Esophagus muscularis mucosa (tissue), 4 donors: ENCODE data around the gene BTG4. TPM values are rescaled to one million over a fixed set of nuclear protein-coding genes. Genes with fewer than 3 reads are reported as not detected.

ENCODE experiments used
- DNase-seq: peaks from one replicate; pipeline ENCODE4 v3.0.0-alpha.2; 2017; ENCODE audit errors: extremely low spot score
- H3K27ac ChIP-seq, 4 donors: fragments of 200-600 bp; sonication (generic); replicated peaks in 1 of 4; 1 replicate in 3 of 4; 2 replicates in 1 of 4; pipeline ENCODE4 v1.5.1; 2016 to 2019; ENCODE audit warnings: mild to moderate bottlenecking in 1 of 4
- H3K27me3 ChIP-seq, 4 donors: fragments of 200-600 bp; sonication (generic); one replicate each; pipeline versions ENCODE4 v1.5.1 to v1.6.0; 2016 to 2019
- H3K36me3 ChIP-seq, 4 donors: fragments of 200-600 bp; sonication (generic); one replicate each; pipeline ENCODE4 v1.5.1; 2016 to 2019
- H3K4me1 ChIP-seq, 4 donors: fragments of 200-600 bp; sonication (generic); one replicate each; pipeline ENCODE4 v1.5.1; 2016 to 2019
- H3K4me3 ChIP-seq, 4 donors: fragments of 200-600 bp; sonication (generic); 1 replicate in 2 of 4; 2 replicates in 2 of 4; pipeline ENCODE4 v1.5.1; 2016 to 2019; ENCODE audit warnings: mild to moderate bottlenecking in 4 of 4, moderate library complexity in 1 of 4
- H3K9me3 ChIP-seq, 4 donors: fragments of 200-600 bp; sonication (generic); 1 replicate in 3 of 4; 2 replicates in 1 of 4; pipeline ENCODE4 v1.5.1; 2016 to 2019
- EP300 ChIP-seq: sonication (generic); formaldehyde crosslinking; IDR thresholded peaks from one replicate; pipeline ENCODE4 v1.6.1; 2017; ENCODE audit warnings: antibody characterized with exemption
- POLR2A ChIP-seq: fragments of 450-650 bp; IDR thresholded peaks from one replicate; pipeline ENCODE4 v1.6.1; 2017; ENCODE audit warnings: antibody characterized with exemption, moderate library complexity, mild to moderate bottlenecking, low read depth
- POLR2AphosphoS5 ChIP-seq, 2 donors: sonication (generic); formaldehyde crosslinking; IDR thresholded peaks; one replicate each; pipeline ENCODE4 v1.6.1; 2017; ENCODE audit warnings: antibody characterized with exemption in 2 of 2
- WGBS: methylation state at CpG from one replicate; pipeline ENCODE4 v1.1.5; 2018; 5-methylcytosine and 5-hydroxymethylcytosine counted together
- intact Hi-C: fragments of 100-400 bp; cut with DNase I; formaldehyde crosslinking; loops from one replicate; pipeline ENCODE4 v1.15.1; 2023
- total RNA-seq, 4 donors: library from RNA; depleted of rRNA; stranded (reverse); fragments of >200 nt; gene quantifications; one replicate each; pipeline versions ENCODE4 v1.1.0 to v1.2.1, GENCODE V29; 2016
- TF ChIP-seq, protein P1 (sequence below), 3 experiments: fragments of 200-600 bp in 2 of 3; fragments of 450-650 bp in 1 of 3; sonication (generic) in 2 of 3; IDR thresholded peaks; one replicate each; pipeline ENCODE4 v1.5.1; 2017 to 2019; ENCODE audit warnings: antibody characterized with exemption in 3 of 3, mild to moderate bottlenecking in 2 of 3, moderate library complexity in 1 of 3

Gene BTG4
- total RNA-seq, 4 donors from 2014 or later: not detected

DNA sequence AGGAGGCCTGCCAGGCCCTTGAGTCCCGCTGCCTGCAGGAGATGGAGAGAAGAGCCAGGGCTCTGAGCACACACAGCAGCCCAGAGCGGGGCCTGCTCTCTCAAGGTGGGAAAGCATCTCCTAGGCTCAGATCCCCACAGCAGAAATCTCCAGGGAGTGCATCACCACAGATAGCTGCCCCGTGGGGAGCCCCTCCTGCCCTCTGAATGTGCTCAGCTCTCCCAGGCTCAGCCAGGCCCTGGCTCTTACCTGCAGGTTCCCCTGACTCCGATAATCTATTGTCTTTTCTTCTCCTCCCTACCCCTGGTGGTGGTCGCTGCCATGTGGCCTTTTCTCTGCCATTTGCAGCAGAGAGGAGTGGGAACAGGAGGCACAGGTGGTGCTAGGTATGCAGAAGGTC lies 49.9 kb downstream of the BTG4 start:
- no peak for TF ChIP-seq POLR2A
- no peak for TF ChIP-seq EP300
- TF ChIP-seq POLR2AphosphoS5 (IDR thresholded peaks at IDR 0.05): no peak
- TF ChIP-seq, protein P1, sequence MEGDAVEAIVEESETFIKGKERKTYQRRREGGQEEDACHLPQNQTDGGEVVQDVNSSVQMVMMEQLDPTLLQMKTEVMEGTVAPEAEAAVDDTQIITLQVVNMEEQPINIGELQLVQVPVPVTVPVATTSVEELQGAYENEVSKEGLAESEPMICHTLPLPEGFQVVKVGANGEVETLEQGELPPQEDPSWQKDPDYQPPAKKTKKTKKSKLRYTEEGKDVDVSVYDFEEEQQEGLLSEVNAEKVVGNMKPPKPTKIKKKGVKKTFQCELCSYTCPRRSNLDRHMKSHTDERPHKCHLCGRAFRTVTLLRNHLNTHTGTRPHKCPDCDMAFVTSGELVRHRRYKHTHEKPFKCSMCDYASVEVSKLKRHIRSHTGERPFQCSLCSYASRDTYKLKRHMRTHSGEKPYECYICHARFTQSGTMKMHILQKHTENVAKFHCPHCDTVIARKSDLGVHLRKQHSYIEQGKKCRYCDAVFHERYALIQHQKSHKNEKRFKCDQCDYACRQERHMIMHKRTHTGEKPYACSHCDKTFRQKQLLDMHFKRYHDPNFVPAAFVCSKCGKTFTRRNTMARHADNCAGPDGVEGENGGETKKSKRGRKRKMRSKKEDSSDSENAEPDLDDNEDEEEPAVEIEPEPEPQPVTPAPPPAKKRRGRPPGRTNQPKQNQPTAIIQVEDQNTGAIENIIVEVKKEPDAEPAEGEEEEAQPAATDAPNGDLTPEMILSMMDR (IDR thresholded peaks at IDR 0.05): no peak
- Histone ChIP-seq H3K4me3 (no peak overlapping the region), H3K27ac (no peak overlapping the region), H3K36me3 (no peaks in the 10 kb centered on the region), H3K9me3 (no peaks in the 10 kb centered on the region), H3K27me3 (peaks cover 0 to 30% (median 0%) of the 10 kb centered on the region in 4 donors), H3K4me1 (no peaks in the 10 kb centered on the region)
- intact Hi-C loops: no loop called here
- DNase-seq: no peak
- WGBS: 93% methylated on average over 3 of the region's 5 CpGs

DNA sequence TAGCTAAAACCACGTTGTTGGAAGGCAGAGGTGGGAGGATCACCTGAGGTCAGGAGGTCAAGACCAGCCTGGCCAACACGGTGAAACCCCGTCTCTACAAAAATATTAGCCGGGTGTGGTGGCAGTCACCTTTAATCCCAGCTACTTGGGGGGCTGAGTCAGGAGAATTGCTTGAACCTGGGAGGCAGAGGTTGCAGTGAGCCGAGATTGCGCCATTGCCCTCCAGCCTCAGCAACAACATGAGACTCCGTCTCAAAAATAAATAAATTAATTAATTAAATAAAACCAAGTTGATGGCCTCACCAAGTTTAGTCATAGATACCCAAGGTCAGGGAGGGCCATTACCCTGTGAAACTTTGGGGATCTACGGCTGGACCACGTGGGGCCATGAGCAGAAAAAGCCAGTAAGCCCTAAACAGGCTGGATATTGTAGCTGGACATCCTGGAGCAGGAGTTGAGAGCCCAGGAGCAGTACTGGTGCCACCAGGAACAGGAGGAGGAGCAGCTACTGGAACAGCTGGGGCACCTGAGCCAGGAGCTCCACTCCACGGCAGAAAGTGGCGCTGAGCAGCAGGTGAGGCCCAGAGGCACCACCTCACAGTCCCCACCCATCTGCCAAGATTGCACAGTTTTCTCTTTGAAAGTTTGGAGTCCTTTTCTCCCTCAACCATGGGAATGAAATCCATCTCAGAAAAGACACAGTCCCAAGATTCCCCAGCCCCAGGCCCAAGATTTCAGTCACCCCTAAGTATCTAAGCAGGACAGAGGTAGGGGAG lies 50.5 kb downstream of the BTG4 start:
- TF ChIP-seq POLR2AphosphoS5 (IDR thresholded peaks at IDR 0.05) (no peak), EP300 (no peak), POLR2A (no peak)
- TF ChIP-seq, protein P1 (IDR thresholded peaks at IDR 0.05): no peak
- Histone ChIP-seq H3K36me3 (no peaks in the 10 kb centered on the region), H3K27me3 (peaks cover 0 to 33% (median 0%) of the 10 kb centered on the region in 4 donors), H3K4me1 (no peaks in the 10 kb centered on the region), H3K4me3 (no peak overlapping the region), H3K9me3 (no peaks in the 10 kb centered on the region), H3K27ac (no peak overlapping the region)
- intact Hi-C loops: no loop called here
- WGBS: 88% methylated on average over 11 of the region's 11 CpGs
- DNase-seq: peak; percentile 81

DNA sequence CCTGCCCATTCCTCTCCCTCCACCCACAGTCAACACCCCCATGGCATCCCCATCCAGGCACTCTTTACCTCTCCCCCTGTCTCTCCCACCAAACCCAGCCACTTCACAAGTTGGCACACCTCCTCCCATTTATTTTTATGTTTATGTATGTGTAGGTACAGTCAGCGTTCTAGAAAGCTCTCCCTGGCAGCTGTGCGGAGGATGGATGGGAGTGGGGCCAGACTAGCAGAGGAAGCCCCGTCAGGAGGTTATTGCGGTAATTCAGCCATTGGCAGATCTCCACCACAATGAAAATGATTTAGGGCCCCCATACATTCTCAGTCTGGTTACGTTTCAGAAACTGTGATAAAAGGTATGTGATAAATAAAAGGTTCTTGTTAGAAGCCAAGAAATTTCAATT lies 51.3 kb downstream of the BTG4 start:
- intact Hi-C loops: no loop called here
- Histone ChIP-seq H3K9me3 (no peaks in the 10 kb centered on the region), H3K4me1 (no peaks in the 10 kb centered on the region), H3K36me3 (no peaks in the 10 kb centered on the region), H3K27ac (no peak overlapping the region), H3K27me3 (peaks cover 0 to 33% (median 0%) of the 10 kb centered on the region in 4 donors), H3K4me3 (no peak overlapping the region)
- 47% methylated on average over 5 of the region's 5 CpGs for WGBS
- peak; percentile 66 for DNase-seq
- TF ChIP-seq POLR2A (no peak), EP300 (no peak), POLR2AphosphoS5 (IDR thresholded peaks at IDR 0.05) (no peak)
- TF ChIP-seq, protein P1 (IDR thresholded peaks at IDR 0.05): no peak

DNA sequence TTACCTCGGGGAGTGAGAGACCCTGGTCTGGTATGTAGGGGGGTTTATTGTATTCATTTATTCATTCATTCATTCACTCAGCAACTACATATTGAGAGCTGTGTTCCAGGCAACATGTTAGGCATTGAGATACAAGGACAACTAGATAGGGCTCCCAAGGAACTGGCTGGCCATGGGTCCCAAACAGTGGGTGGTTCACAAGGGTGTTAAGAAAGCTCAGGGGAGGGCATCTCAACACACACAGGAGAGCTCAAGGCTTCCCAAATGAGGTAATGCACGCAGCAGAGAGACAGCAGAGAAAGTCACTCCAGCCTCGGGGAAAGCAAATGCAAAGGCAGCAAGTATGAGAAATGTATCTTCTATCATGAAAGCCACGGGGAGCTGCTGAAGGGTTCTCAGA lies 51.8 kb downstream of the BTG4 start:
- H3K9me3 ChIP-seq: no peaks in the 10 kb centered on the region
- intact Hi-C loops: no loop called here
- peaks cover 0 to 33% (median 0%) of the 10 kb centered on the region in 4 donors for H3K27me3 ChIP-seq
- no peak overlapping the region for H3K4me3 ChIP-seq
- DNase-seq: peak; percentile 86
- H3K36me3 ChIP-seq: no peaks in the 10 kb centered on the region
- H3K4me1 ChIP-seq: no peaks in the 10 kb centered on the region
- WGBS: 74% methylated on average over 4 of the region's 4 CpGs
- TF ChIP-seq POLR2AphosphoS5 (IDR thresholded peaks at IDR 0.05) (no peak), EP300 (no peak), POLR2A (no peak)
- TF ChIP-seq, protein P1 (IDR thresholded peaks at IDR 0.05): no peak
- H3K27ac ChIP-seq: no peak overlapping the region
